ENCODE data around the gene CORO2B. TPM values are rescaled to one million over a fixed set of nuclear protein-coding genes. Genes with fewer than 3 reads are reported as not detected.

CORO2B gene
- total and polyA plus RNA-seq, 2 experiments from 2014 or later, result 2.9 to 3.0 TPM

GRCh38 chr15:68696414-68697363 lies 117.9 kb downstream of the CORO2B start:
- Histone ChIP-seq H3K4me1 (ENCODE audit: low read depth) (peaks cover 33% of the 10 kb centered on the region), H3K4me3 (no peak overlapping the region), H3K9me3 (ENCODE audit: low read depth) (no peaks in the 10 kb centered on the region), H3K27ac (no peak overlapping the region), H3K27me3 (no peaks in the 10 kb centered on the region), H3K36me3 (no peaks in the 10 kb centered on the region)
- DNase-seq (ENCODE audit: low read depth in 1 of 2, low spot score in 1 of 2), result no peak
- no peak for TF ChIP-seq CTCF (IDR thresholded peaks at IDR 0.05; ENCODE audit: low read depth, low read length)

DNA sequence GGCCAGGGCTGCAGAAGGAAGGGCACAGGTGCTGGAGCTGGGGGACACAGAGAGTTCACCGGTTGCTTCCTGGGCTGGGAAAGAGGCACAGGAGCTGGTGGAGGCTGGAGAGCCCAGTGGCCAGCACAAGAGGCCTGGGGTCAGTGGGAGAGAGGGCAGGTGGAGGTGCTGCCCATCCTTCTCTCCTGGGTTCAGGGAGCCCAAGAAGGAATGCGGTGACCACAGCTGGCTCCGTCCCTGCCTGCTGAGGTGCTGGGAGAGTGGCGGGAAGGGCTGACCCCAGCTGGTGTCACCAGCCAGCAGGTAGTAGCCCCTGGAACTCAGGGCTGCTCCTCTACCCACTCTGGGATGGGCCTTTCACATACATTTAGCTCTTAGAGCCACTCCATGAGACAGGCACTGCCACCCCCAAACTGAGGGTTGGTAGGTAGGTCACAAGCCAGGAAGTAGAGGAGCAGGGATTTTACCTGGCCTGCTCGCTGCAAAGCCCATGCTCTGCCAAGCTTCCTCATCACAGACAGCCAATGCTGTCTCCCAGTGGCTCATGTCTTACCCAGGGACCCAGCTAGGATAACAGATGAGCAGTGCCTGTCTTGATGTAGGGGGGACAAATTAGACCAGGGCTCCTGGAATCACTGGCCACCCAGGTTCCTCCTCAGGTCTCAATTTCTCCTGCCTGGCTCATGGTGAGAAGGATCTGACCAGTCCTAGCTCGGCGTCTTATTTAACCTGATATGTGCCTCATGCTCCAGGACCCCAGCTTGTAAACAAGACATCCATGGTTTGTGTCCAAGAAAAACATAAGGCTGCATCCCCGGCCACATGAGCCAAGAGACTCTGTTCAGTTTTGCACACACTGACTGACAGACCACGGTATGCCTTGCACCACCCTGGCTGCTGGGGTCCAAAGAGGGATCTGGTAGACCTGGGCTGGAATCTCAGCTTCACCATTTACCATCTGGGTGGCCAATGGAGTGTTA lies 119.2 kb downstream of the CORO2B start:
- Histone ChIP-seq H3K9me3 (ENCODE audit: low read depth) (no peaks in the 10 kb centered on the region), H3K27ac (peak overlapping the region; percentile 91), H3K4me3 (no peak overlapping the region), H3K27me3 (no peaks in the 10 kb centered on the region), H3K36me3 (no peaks in the 10 kb centered on the region), H3K4me1 (ENCODE audit: low read depth) (peaks cover 39% of the 10 kb centered on the region)
- no peak for DNase-seq (ENCODE audit: low read depth in 1 of 2, low spot score in 1 of 2)
- no peak for TF ChIP-seq CTCF (IDR thresholded peaks at IDR 0.05; ENCODE audit: low read depth, low read length)

- Histone ChIP-seq H3K36me3 (no peaks in the 10 kb centered on the region), H3K9me3 (ENCODE audit: low read depth) (no peaks in the 10 kb centered on the region), H3K4me3 (no peak overlapping the region), H3K4me1 (ENCODE audit: low read depth) (peaks cover 46% of the 10 kb centered on the region), H3K27ac (peak overlapping the region; percentile 91), H3K27me3 (no peaks in the 10 kb centered on the region)
- no peak for TF ChIP-seq CTCF (IDR thresholded peaks at IDR 0.05; ENCODE audit: low read depth, low read length)
- DNase-seq (ENCODE audit: low read depth in 1 of 2, low spot score in 1 of 2), result no peak
Observed at GRCh38 chr15:68698708-68699107, 119.9 kb downstream of the CORO2B start.

DNA sequence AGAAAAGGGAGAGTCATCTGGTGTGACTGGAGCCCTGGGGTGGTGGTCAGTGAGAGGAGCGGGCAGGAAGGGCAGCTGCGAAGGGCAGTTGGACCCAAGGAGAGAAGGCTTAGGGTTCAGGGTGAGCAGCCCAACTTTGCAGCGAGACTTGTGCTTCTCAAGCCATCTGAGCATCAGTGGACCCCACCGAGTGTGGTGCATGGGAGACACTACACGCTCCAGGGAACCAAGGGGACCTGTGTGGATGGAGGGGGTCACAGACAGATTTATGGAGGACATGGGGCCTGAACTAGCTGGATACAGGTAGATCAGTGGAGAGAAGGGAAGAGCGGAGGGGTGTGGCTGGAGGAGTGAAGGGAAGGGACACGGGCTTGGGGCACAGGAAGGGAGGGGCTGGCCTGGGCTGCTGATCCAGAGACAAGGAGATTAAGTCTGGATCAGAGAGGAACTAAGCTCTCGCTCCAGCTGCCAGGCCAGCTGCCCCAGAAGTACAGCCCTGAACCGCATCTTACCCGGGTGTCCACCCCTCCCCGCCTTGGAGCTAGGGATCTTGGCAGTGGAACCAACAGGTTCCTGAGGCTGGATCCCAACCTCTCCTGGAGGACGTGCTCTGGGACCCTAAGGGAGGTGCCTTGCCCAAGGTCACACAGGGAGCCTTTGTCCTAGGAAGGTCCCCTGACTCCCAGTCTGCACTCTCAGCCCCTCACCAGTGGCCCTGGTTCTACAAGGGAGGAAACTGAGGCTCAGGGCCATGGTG lies 120.5 kb downstream of the CORO2B start:
- no peaks in the 10 kb centered on the region for H3K9me3 ChIP-seq (ENCODE audit: low read depth)
- H3K4me3 ChIP-seq, result no peak overlapping the region
- no peak for TF ChIP-seq CTCF (IDR thresholded peaks at IDR 0.05; ENCODE audit: low read depth, low read length)
- DNase-seq (ENCODE audit: low read depth in 1 of 2, low spot score in 1 of 2), result no peak
- H3K27ac ChIP-seq, result peak overlapping the region; percentile 91
- peaks cover 51% of the 10 kb centered on the region for H3K4me1 ChIP-seq (ENCODE audit: low read depth)
- no peaks in the 10 kb centered on the region for H3K27me3 ChIP-seq
- no peaks in the 10 kb centered on the region for H3K36me3 ChIP-seq

Measured in cardiac muscle cell (in vitro differentiated cells and primary cell).